Natural killer cell (primary cell): Measurements from ENCODE around the gene AGO3. TPM values are rescaled to one million over a fixed set of nuclear protein-coding genes. Genes with fewer than 3 reads are reported as not detected.

Source experiments
- ATAC-seq, 3 donors: fragments of 150-1000 bp in 2 of 3; fragments of 200-7000 bp in 1 of 3; cut with Tn5 transposase; 1 replicate in 1 of 3; 2 replicates in 2 of 3; pipeline ENCODE4 v1.10.0; 2021; ENCODE audit warnings: mild to moderate bottlenecking in 2 of 3, moderate library complexity in 2 of 3
- DNase-seq, 2 donors: peaks; one replicate each; pipeline versions ENCODE4 v3.0.0 to v3.0.0-alpha.2; 2013 to 2021; ENCODE audit warnings: mixed read lengths in 1 of 2
- H3K27ac ChIP-seq: one replicate; pipeline ENCODE4 v1.5.1; 2013; ENCODE audit warnings: mild to moderate bottlenecking, low read length
- H3K27me3 ChIP-seq: one replicate; pipeline ENCODE4 v1.6.1; 2013; ENCODE audit warnings: low read length; ENCODE audit not compliant: control insufficient read depth, insufficient read depth
- H3K36me3 ChIP-seq: one replicate; pipeline ENCODE4 v1.6.1; 2013; ENCODE audit warnings: low read length; ENCODE audit not compliant: control insufficient read depth, insufficient read depth
- H3K4me1 ChIP-seq: one replicate; pipeline ENCODE4 v1.6.1; 2013; ENCODE audit warnings: low read length; ENCODE audit not compliant: control insufficient read depth, insufficient read depth
- H3K4me3 ChIP-seq: one replicate; pipeline ENCODE4 v1.5.1; 2013; ENCODE audit warnings: low read length
- H3K9me3 ChIP-seq: one replicate; pipeline ENCODE4 v1.6.1; 2013; ENCODE audit warnings: low read length; ENCODE audit not compliant: control insufficient read depth, insufficient read depth
- H3K27ac Mint-ChIP-seq, 2 donors: one replicate each; pipeline ENCODE4 v1.8.0; 2022; ENCODE audit warnings: mild to moderate bottlenecking in 2 of 2, mixed read lengths in 2 of 2, moderate library complexity in 1 of 2
- H3K27me3 Mint-ChIP-seq, 2 donors: one replicate each; pipeline ENCODE4 v1.8.0; 2022; ENCODE audit warnings: low read depth in 2 of 2, mixed read lengths in 2 of 2
- H3K36me3 Mint-ChIP-seq: one replicate; pipeline ENCODE4 v1.8.0; 2022; ENCODE audit warnings: mixed read lengths
- H3K4me1 Mint-ChIP-seq, 2 donors: one replicate each; pipeline ENCODE4 v1.8.0; 2022; ENCODE audit warnings: mixed read lengths in 2 of 2
- H3K4me3 Mint-ChIP-seq: one replicate; pipeline ENCODE4 v1.8.0; 2022; ENCODE audit warnings: mild to moderate bottlenecking, moderate library complexity, mixed read lengths
- H3K9me3 Mint-ChIP-seq, 2 donors: one replicate each; pipeline ENCODE4 v1.8.0; 2022; ENCODE audit warnings: mixed read lengths in 2 of 2
- CTCF ChIP-seq: fragments of 200-600 bp; IDR thresholded peaks from one replicate; pipeline ENCODE4 v1.8.0; 2022; ENCODE audit warnings: antibody characterized with exemption
- WGBS: methylation state at CpG from one replicate; pipeline ENCODE4 v1.1.7; 2013; ENCODE audit warnings: missing lambda C conversion rate; ENCODE audit not compliant: insufficient coverage; 5-methylcytosine and 5-hydroxymethylcytosine counted together
- intact Hi-C: fragments of 100-400 bp; cut with micrococcal nuclease; formaldehyde crosslinking; loops from one replicate; pipeline ENCODE4 v1.14.2; 2022
- total RNA-seq, 4 donors: library from RNA; stranded (reverse); fragments of 120-200 nt in 1 of 4; gene quantifications; one replicate each; pipeline versions ENCODE4 v1.2.3 to v1.2.4, GENCODE V29; 2013 to 2022

The AGO3 gene
- total RNA-seq, 3 donors from 2014 or later (not counting 1 experiment from before 2014, with no cell fraction given), result 36.5 to 49.6 (median 49.0) TPM

- ATAC-seq (peak; percentile 81 to 92 (median 89)), DNase-seq (peak; percentile 68 to 86)
- no peaks in the 10 kb centered on the region for H3K36me3 Mint-ChIP-seq
- H3K4me1 ChIP-seq, result peaks cover 10% of the 10 kb centered on the region
- intact Hi-C loops, result loop anchor here (1.0 to 2.0 kb wide), 3 partner anchors 88 to 321 kb away; no protein-coding TSS in a partner anchor
- no peak overlapping the region for H3K27ac Mint-ChIP-seq
- H3K36me3 ChIP-seq, result peaks cover 6% of the 10 kb centered on the region
- no peak overlapping the region for H3K27ac ChIP-seq
- H3K27me3 Mint-ChIP-seq, result no peaks in the 10 kb centered on the region
- no peaks in the 10 kb centered on the region for H3K9me3 ChIP-seq
- no peaks in the 10 kb centered on the region for H3K27me3 ChIP-seq
- 34% methylated on average over 18 of the region's 18 CpGs for WGBS
- H3K4me1 Mint-ChIP-seq, result peaks cover 0 to 5% of the 10 kb centered on the region in 2 donors
- H3K9me3 Mint-ChIP-seq, result no peaks in the 10 kb centered on the region
- H3K4me3 ChIP-seq, result no peak overlapping the region
- TF ChIP-seq CTCF, result peak; percentile 83
- H3K4me3 Mint-ChIP-seq, result no peak overlapping the region
Measured at GRCh38 chr1:36099681-36100341, 168.9 kb downstream of the AGO3 start.

- Mint-ChIP-seq H3K27ac (no peak overlapping the region), H3K4me1 (peaks cover 0 to 5% of the 10 kb centered on the region in 2 donors), H3K4me3 (no peak overlapping the region), H3K36me3 (no peaks in the 10 kb centered on the region), H3K27me3 (no peaks in the 10 kb centered on the region), H3K9me3 (no peaks in the 10 kb centered on the region)
- Histone ChIP-seq H3K4me3 (no peak overlapping the region), H3K4me1 (peaks cover 10% of the 10 kb centered on the region), H3K27ac (no peak overlapping the region), H3K27me3 (no peaks in the 10 kb centered on the region), H3K36me3 (peaks cover 5% of the 10 kb centered on the region), H3K9me3 (no peaks in the 10 kb centered on the region)
- intact Hi-C loops, result no loop called here
- DNase-seq (no peak), ATAC-seq (no peak)
- WGBS, result 86% methylated on average over 6 of the region's 6 CpGs
- TF ChIP-seq CTCF, result no peak
Measured at GRCh38 chr1:36100376-36100775, 169.5 kb downstream of the AGO3 start.

GRCh38 chr1:36101546-36101945, 170.6 kb downstream of the AGO3 start:
- ATAC-seq, result no peak
- 94% methylated on average over 4 of the region's 5 CpGs for WGBS
- H3K4me3 ChIP-seq, result no peak overlapping the region
- DNase-seq, result no peak
- no peak overlapping the region for H3K27ac ChIP-seq
- no peaks in the 10 kb centered on the region for H3K27me3 ChIP-seq
- no peaks in the 10 kb centered on the region for H3K36me3 ChIP-seq
- H3K9me3 ChIP-seq, result no peaks in the 10 kb centered on the region
- no peak overlapping the region for H3K27ac Mint-ChIP-seq
- H3K9me3 Mint-ChIP-seq, result no peaks in the 10 kb centered on the region
- H3K4me1 Mint-ChIP-seq, result peaks cover 0 to 5% of the 10 kb centered on the region in 2 donors
- H3K36me3 Mint-ChIP-seq, result no peaks in the 10 kb centered on the region
- H3K4me3 Mint-ChIP-seq, result no peak overlapping the region
- H3K4me1 ChIP-seq, result peaks cover 10% of the 10 kb centered on the region
- no peak for TF ChIP-seq CTCF
- intact Hi-C loops, result no loop called here
- no peaks in the 10 kb centered on the region for H3K27me3 Mint-ChIP-seq

- 41% methylated on average over 5 of the region's 5 CpGs for WGBS
- ATAC-seq, result no peak
Measured at GRCh38 chr1:36106269-36106668, 175.4 kb downstream of the AGO3 start.

More at GRCh38 chr1:36106269-36106668, 175.4 kb downstream of the AGO3 start:
- Histone ChIP-seq H3K4me3 (no peak overlapping the region), H3K27ac (no peak overlapping the region), H3K9me3 (no peaks in the 10 kb centered on the region), H3K36me3 (no peaks in the 10 kb centered on the region), H3K4me1 (peaks cover 12% of the 10 kb centered on the region), H3K27me3 (no peaks in the 10 kb centered on the region)
- Mint-ChIP-seq H3K27me3 (peaks cover 0 to 3% of the 10 kb centered on the region in 2 donors), H3K9me3 (no peaks in the 10 kb centered on the region), H3K4me1 (peaks cover 5 to 12% of the 10 kb centered on the region in 2 donors), H3K36me3 (no peaks in the 10 kb centered on the region), H3K4me3 (no peak overlapping the region), H3K27ac (no peak overlapping the region)
- no peak for TF ChIP-seq CTCF
- no peak for DNase-seq
- intact Hi-C loops, result no loop called here
